ENCODE measurements around the gene BRMS1L. TPM values are rescaled to one million over a fixed set of nuclear protein-coding genes. Genes with fewer than 3 reads are reported as not detected.
"Not testable (repeated sequence)": the region's sequence is repeated elsewhere in the genome, so short reads cannot be mapped to it uniquely, and the experiment has no call there.

BRMS1L gene
- total RNA-seq, 1 donor from 2014 or later, result 16.8 TPM

- DNase-seq (ENCODE audit: low spot score), result no peak
- Mint-ChIP-seq H3K9me3 (ENCODE audit: unreplicated experiment) (no peaks in the 10 kb centered on the region), H3K4me3 (ENCODE audit: unreplicated experiment) (peak overlapping the region; percentile 96), H3K4me1 (ENCODE audit: unreplicated experiment) (peaks cover 16% of the 10 kb centered on the region), H3K27ac (ENCODE audit: unreplicated experiment) (no peak overlapping the region), H3K36me3 (ENCODE audit: low read depth, unreplicated experiment) (peaks cover 4% of the 10 kb centered on the region), H3K27me3 (ENCODE audit: unreplicated experiment) (peaks cover 8% of the 10 kb centered on the region)
- TF ChIP-seq, protein P1, sequence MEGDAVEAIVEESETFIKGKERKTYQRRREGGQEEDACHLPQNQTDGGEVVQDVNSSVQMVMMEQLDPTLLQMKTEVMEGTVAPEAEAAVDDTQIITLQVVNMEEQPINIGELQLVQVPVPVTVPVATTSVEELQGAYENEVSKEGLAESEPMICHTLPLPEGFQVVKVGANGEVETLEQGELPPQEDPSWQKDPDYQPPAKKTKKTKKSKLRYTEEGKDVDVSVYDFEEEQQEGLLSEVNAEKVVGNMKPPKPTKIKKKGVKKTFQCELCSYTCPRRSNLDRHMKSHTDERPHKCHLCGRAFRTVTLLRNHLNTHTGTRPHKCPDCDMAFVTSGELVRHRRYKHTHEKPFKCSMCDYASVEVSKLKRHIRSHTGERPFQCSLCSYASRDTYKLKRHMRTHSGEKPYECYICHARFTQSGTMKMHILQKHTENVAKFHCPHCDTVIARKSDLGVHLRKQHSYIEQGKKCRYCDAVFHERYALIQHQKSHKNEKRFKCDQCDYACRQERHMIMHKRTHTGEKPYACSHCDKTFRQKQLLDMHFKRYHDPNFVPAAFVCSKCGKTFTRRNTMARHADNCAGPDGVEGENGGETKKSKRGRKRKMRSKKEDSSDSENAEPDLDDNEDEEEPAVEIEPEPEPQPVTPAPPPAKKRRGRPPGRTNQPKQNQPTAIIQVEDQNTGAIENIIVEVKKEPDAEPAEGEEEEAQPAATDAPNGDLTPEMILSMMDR (IDR thresholded peaks at IDR 0.05; ENCODE audit: unreplicated experiment), result no peak
Measured at GRCh38 chr14:35827678-35828472, 1.7 kb downstream of the BRMS1L start.

DNA sequence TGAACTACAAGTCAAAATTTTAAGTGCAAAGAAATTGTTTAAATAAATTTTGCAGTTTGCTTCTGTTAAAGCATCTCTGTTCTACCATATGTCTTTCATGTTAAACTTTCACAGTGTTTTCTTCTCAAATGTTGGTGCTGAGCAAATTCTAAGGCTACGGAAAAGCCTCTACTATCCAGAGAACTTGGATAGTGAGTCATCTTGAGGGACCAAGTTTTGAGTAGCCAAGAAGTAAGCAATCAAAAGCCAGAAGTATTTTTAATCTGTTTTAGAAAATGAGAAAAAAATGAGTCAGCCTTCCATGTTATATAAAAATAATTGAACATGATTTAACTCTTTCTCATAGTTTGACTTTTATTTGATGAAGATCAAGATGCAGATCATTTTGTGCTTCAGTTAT, 3.3 kb downstream of the BRMS1L start:
- DNase-seq (ENCODE audit: low spot score), result no peak
- peaks cover 8% of the 10 kb centered on the region for H3K27me3 Mint-ChIP-seq (ENCODE audit: unreplicated experiment)
- no peak overlapping the region for H3K4me3 Mint-ChIP-seq (ENCODE audit: unreplicated experiment)
- H3K36me3 Mint-ChIP-seq (ENCODE audit: low read depth, unreplicated experiment), result peaks cover 4% of the 10 kb centered on the region
- H3K27ac Mint-ChIP-seq (ENCODE audit: unreplicated experiment), result no peak overlapping the region
- peaks cover 16% of the 10 kb centered on the region for H3K4me1 Mint-ChIP-seq (ENCODE audit: unreplicated experiment)
- no peaks in the 10 kb centered on the region for H3K9me3 Mint-ChIP-seq (ENCODE audit: unreplicated experiment)
- TF ChIP-seq, protein P1 (IDR thresholded peaks at IDR 0.05; ENCODE audit: unreplicated experiment), result no peak

- no peak overlapping the region for H3K4me3 Mint-ChIP-seq (ENCODE audit: unreplicated experiment)
- peaks cover 34% of the 10 kb centered on the region for H3K36me3 Mint-ChIP-seq (ENCODE audit: low read depth, unreplicated experiment)
- no peaks in the 10 kb centered on the region for H3K9me3 Mint-ChIP-seq (ENCODE audit: unreplicated experiment)
- TF ChIP-seq, protein P1 (IDR thresholded peaks at IDR 0.05; ENCODE audit: unreplicated experiment), result no peak
- no peak overlapping the region for H3K27ac Mint-ChIP-seq (ENCODE audit: unreplicated experiment)
- no peak for DNase-seq (ENCODE audit: low spot score)
- H3K4me1 Mint-ChIP-seq (ENCODE audit: unreplicated experiment), result no peaks in the 10 kb centered on the region
- no peaks in the 10 kb centered on the region for H3K27me3 Mint-ChIP-seq (ENCODE audit: unreplicated experiment)
Measured at GRCh38 chr14:35835208-35835982, 9.3 kb downstream of the BRMS1L start.

DNA sequence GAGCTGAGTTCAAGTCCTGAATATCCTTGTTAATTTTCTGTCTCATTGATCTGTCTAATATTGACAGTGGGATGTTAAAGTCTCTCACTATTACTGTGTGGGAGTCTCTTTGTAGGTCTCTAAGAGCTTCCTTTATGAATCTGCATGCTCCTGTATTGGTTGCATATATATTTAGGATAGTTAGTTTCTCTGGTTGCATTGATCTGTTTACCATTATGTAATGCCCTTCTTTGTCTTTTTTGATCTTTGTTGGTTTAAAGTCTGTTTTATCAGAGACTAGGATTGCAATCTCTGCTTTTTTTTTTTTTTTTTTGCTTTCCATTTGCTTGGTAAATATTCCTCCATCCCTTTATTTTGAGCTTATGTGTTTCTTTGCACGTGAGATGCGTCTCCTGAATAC, 15.6 kb downstream of the BRMS1L start:
- H3K27ac Mint-ChIP-seq (ENCODE audit: unreplicated experiment); H3K4me1 Mint-ChIP-seq (ENCODE audit: unreplicated experiment); DNase-seq (ENCODE audit: low spot score); H3K27me3 Mint-ChIP-seq (ENCODE audit: unreplicated experiment); H3K9me3 Mint-ChIP-seq (ENCODE audit: unreplicated experiment): not testable (repeated sequence)
- Mint-ChIP-seq H3K4me3 (ENCODE audit: unreplicated experiment) (peak overlapping the region; percentile 73), H3K36me3 (ENCODE audit: low read depth, unreplicated experiment) (peaks cover 72% of the 10 kb centered on the region)

DNA sequence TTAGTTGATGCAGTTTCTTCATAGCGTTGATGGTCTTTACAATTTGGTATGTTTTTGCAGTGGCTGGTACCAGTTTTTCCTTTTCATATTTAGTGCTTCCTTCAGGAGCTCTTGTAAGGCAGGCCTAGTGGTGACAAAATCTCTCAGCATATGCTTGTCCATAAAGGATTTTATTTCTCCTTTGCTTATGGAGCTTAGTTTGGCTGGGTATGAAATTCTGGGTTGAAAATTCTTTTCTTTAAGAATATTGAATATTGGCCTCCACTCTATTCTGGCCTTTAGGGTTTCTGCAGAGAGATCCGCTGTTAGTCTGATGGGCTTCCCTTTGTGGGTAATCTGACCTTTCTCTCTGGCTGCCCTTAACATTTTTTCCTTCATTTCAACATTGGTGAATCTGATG, 16.1 kb downstream of the BRMS1L start:
- H3K27me3 Mint-ChIP-seq (ENCODE audit: unreplicated experiment); H3K4me1 Mint-ChIP-seq (ENCODE audit: unreplicated experiment); H3K27ac Mint-ChIP-seq (ENCODE audit: unreplicated experiment); H3K9me3 Mint-ChIP-seq (ENCODE audit: unreplicated experiment); DNase-seq (ENCODE audit: low spot score): not testable (repeated sequence)
- peaks cover 71% of the 10 kb centered on the region for H3K36me3 Mint-ChIP-seq (ENCODE audit: low read depth, unreplicated experiment)
- peak overlapping the region; percentile 78 for H3K4me3 Mint-ChIP-seq (ENCODE audit: unreplicated experiment)

DNA sequence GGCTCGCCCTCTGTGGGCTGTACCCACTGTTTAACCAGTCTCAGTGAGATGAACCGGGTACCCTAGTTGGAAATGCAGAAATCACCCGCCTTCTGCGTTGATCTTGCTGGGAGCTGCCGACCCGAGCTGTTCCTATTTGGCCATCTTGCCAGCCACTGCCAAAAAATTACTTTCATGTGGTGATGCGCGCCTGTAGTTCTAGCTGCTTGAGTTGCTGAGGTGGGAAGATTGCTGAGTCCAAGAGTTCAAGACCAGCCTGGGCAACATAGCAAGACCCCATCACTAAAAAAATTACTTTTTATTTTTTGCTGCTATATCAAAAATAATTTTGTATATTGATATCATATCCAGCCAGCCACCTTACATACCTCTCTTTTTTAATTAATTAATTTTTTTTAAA, 18.4 kb downstream of the BRMS1L start:
- H3K27ac Mint-ChIP-seq (ENCODE audit: unreplicated experiment), result no peak overlapping the region
- TF ChIP-seq, protein P1 (IDR thresholded peaks at IDR 0.05; ENCODE audit: unreplicated experiment), result no peak
- DNase-seq (ENCODE audit: low spot score), result no peak
- H3K36me3 Mint-ChIP-seq (ENCODE audit: low read depth, unreplicated experiment), result peaks cover 63% of the 10 kb centered on the region
- H3K27me3 Mint-ChIP-seq (ENCODE audit: unreplicated experiment), result peaks cover 2% of the 10 kb centered on the region
- H3K4me1 Mint-ChIP-seq (ENCODE audit: unreplicated experiment), result peaks cover 21% of the 10 kb centered on the region
- H3K9me3 Mint-ChIP-seq (ENCODE audit: unreplicated experiment), result peaks cover 3% of the 10 kb centered on the region
- H3K4me3 Mint-ChIP-seq (ENCODE audit: unreplicated experiment), result no peak overlapping the region

Data from endothelial cell (in vitro differentiated cells).